Fibroblast of skin of abdomen (primary cell): Measurements from ENCODE around the gene S1PR2.
"Not testable (repeated sequence)": the region's sequence is repeated elsewhere in the genome, so short reads cannot be mapped to it uniquely, and the experiment has no call there.

ENCODE experiments used
- DNase-seq: peaks from one replicate; pipeline ENCODE4 v3.0.0-alpha.2; 2013

Gene S1PR2

DNA sequence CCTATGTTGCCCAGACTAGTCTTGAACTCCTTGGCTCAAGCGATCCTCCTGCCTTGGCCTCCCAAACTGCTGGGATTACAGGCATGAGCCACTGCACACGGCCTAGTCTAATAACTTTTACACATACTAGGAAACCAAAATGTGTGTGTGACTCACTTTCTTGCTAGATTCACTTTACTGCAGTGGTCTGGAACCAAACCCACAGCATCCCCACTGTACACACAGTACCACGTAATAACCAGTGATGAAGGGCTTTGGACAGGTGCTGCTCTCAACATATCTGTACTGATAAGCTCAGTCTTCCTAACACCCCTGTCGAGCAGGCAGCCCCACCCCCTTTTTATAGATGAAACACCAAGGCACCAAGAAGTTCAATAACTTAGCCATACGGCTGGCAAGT is 41.5 kb downstream of the S1PR2 start:
- DNase-seq, result no peak

DNA sequence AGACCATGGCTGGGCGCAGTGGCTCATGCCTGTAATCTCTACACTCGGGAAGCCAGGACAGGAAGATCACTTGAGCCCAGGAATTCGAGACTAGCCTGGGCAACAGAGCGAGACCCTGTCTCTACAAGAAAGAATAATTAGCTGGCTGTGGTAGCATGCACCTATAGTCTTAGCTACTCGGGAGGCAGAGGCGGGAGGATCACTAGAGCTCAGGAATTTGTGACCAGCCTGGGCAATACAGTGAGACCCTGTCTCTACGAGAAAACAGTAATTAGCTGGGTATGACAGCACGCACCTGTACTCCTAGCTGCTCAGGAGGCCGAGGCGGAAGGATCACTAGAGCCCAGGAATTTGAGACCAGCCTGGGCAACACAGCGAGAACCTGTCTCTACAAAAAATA is 43.8 kb downstream of the S1PR2 start:
- DNase-seq, result no peak

DNA sequence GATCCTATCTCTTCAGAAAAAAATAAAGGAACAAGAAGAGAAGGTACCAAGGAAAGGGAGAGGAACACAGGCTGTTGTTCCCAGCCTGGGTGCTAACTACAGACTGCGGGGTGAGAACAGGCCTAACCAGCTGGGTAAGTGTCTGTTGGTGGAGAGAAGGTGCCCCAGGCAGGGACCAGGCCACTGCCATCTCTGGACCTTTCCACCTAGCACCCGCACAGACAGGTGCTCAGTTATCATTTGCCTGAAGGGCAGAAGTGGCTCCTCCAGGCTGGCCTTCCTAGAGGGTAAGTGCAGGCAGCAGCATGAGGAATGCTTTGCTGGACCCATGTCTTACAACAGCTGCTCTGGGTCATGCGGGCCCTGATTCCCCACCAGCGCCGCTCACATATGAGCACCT is 46.5 kb downstream of the S1PR2 start:
- no peak for DNase-seq

DNA sequence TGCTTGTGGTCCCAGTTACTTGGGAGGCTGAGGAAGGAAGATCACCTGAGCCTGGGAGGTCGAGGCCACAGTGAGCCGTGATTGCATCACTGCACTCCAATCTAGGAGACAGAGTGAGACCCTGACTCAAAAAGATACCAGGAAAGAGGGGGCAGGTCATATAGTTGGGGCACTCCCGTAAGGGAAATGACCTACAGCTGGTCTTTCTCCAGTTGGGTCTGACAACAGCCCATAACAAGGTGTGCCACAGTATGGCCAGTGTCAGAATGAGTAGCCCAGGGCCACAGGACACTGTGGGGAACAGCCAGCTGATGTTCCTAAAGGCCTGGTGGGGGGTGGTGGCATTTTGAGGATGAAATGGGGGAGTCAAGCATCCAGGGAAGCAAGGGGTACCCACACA is 47.2 kb downstream of the S1PR2 start:
- DNase-seq, result no peak

DNA sequence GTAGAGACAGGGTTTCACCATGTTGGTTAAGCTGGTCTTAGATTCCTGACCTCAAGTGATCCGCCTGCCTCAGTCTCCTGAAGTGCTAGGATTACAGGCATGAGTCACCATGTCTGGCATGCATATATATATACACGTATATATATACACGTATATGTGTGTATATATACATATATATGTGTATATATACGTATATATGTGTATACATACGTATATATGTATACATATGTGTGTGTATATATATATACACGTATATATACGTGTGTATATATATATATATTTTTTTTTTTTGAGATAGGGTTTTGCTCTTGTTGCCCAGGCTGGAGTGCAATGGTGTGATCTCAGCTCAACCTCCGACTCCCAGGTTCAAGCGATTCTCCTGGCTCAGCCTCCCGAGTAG is 48.3 kb downstream of the S1PR2 start:
- no peak for DNase-seq

DNA sequence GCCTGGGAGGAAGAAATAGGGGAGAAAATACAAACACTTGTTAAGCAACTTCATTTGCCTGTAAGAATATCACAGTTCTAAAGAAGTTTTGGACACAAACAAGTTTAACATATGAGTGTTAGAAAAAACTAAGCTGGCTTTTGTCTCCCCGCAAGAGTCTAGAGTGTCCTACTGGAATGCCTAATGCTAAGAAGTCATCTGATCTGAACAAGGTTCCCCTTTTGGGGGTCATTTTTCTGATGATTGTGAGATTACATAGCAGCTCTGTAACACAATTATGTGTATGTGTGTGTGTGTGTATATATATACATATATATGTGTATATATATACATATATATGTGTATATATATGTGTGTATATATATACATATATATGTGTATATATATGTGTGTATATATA is 49.1 kb downstream of the S1PR2 start:
- no peak for DNase-seq

DNA sequence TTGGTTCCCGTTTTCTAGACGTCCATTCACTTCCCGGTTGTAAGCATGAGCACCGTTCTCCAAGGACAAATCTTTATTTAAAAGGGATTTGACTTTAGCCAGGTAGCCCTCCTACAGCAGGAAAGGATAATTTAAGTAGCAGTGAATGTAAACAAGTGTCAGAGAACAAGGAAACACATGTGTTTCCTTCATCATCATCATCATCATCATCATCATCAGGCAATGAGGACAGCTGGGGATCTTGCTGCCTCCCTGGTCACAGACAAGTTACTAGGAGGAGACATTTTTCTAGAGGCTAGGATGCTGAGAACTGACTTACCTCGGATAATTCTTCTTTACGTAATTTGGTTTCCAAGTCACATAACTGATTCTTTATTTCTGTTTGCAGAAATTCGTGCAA is 50.7 kb downstream of the S1PR2 start:
- DNase-seq, result no peak

DNA sequence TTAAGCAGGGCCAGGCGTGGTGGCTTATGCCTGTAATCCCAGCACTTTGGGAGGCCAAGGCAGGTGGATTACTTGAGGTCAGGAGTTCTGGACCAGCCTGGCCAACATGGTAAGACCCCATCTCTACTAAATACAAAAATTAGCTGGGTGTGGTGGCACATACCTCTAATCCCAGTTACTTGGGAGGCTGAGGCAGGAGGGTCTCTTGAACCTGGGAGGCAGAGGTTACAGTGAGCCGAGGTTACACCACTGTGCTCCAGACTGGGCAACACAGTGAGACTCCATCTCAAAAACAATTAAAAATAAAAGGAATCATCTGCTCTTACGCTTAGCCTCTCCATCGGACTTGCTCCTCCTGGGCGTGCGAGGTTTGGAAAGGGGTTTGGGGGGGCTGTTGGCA is 51.1 kb downstream of the S1PR2 start:
- not testable (repeated sequence) for DNase-seq

DNA sequence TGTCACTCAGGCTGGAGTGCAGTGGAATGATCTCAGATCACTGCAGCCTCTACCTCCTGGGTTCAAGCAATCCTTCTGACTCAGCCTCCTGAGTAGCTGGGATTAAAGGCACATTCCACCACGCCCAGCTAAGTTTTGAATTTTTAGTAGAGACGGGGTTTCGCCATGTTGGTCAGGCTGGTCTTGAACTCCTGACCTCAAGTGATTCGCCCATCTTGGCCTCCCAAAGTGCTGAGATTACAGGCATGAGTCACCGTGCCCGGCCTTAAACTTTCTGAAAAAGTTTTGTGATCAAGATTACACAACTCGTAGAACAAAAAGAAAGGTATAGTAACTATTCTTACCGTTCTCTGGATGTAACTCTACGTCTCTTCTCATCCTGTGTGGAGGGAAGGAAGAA is 57.6 kb downstream of the S1PR2 start:
- DNase-seq, result peak; percentile 20
